Activated B cell treated with CpG ODN at 0.5 μM for 24 hours (primary cell): ENCODE data around the gene CALN1. TPM values are rescaled to one million over a fixed set of nuclear protein-coding genes. Genes with fewer than 3 reads are reported as not detected.

Experiments used
- ATAC-seq: fragments of 200-7000 bp; cut with Tn5 transposase; one replicate; pipeline ENCODE4 v1.10.0; 2021; ENCODE audit warnings: low read depth, mild to moderate bottlenecking, moderate library complexity
- CTCF ChIA-PET: fragments of 350-600 bp; sonication (Branson Sonifier 250); formaldehyde crosslinking; loops from one replicate; lab custom pipeline; 2021; ENCODE audit warnings: antibody characterized with exemption; lab: Charles Lee
- POLR2A ChIA-PET: fragments of 350-600 bp; sonication (Branson Sonifier 250); formaldehyde crosslinking; loops from one replicate; lab custom pipeline; 2021; ENCODE audit warnings: antibody characterized with exemption; lab: Charles Lee
- DNase-seq: peaks from one replicate; pipeline ENCODE4 v3.0.0; 2022
- H3K27ac Mint-ChIP-seq: one replicate; pipeline ENCODE4 v1.8.0; 2020; ENCODE audit warnings: mixed read lengths
- H3K27me3 Mint-ChIP-seq: one replicate; pipeline ENCODE4 v1.8.0; 2021; ENCODE audit warnings: mixed read lengths
- H3K36me3 Mint-ChIP-seq: one replicate; pipeline ENCODE4 v1.8.0; 2021; ENCODE audit warnings: low read depth, mixed read lengths
- H3K4me1 Mint-ChIP-seq: one replicate; pipeline ENCODE4 v1.8.0; 2021; ENCODE audit warnings: mixed read lengths
- H3K4me3 Mint-ChIP-seq: one replicate; pipeline ENCODE4 v1.8.0; 2020; ENCODE audit warnings: mild to moderate bottlenecking, mixed read lengths
- H3K9me3 Mint-ChIP-seq: one replicate; pipeline ENCODE4 v1.8.0; 2020; ENCODE audit warnings: mixed read lengths
- intact Hi-C: fragments of 100-400 bp; cut with micrococcal nuclease; formaldehyde crosslinking; loops from one replicate; pipeline ENCODE4 v1.15.1; 2024
- total RNA-seq: library from RNA; stranded (reverse); gene quantifications from 2 replicates; pipeline ENCODE4 v1.2.3, GENCODE V29; 2022
- TF ChIP-seq, protein P1 (sequence below): fragments of 200-600 bp; IDR thresholded peaks from one replicate; pipeline ENCODE4 v1.8.0; 2022; ENCODE audit warnings: antibody characterized with exemption, mild to moderate bottlenecking

CALN1 gene
- total RNA-seq, 1 donor from 2014 or later = not detected

DNA sequence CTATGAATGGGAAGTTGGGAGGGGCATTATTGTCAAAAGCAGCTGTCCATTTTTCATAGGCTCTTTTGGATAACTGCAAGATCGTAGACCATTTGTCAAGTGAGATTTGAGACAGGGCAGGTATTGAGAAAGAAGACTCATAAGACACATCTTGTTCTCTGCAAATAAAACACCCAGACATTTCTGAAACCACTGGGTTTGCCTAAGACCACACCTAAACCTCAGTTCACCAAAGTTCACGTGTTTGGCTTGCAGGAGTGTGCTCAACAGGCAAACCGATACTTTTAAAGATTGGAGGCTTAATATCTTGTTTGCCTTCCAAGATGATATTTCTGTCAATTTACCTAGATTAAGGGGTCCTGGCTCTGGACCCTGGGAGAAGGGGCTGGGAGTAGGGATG is 628.4 kb downstream of the CALN1 start:
- H3K4me1 Mint-ChIP-seq = no peaks in the 10 kb centered on the region
- no peak overlapping the region for H3K4me3 Mint-ChIP-seq
- ChIA-PET POLR2A (no interaction called here), CTCF (no interaction called here)
- intact Hi-C loops = no loop called here
- no peaks in the 10 kb centered on the region for H3K27me3 Mint-ChIP-seq
- H3K27ac Mint-ChIP-seq = no peak overlapping the region
- DNase-seq (no peak), ATAC-seq (no peak)
- TF ChIP-seq, protein P1, sequence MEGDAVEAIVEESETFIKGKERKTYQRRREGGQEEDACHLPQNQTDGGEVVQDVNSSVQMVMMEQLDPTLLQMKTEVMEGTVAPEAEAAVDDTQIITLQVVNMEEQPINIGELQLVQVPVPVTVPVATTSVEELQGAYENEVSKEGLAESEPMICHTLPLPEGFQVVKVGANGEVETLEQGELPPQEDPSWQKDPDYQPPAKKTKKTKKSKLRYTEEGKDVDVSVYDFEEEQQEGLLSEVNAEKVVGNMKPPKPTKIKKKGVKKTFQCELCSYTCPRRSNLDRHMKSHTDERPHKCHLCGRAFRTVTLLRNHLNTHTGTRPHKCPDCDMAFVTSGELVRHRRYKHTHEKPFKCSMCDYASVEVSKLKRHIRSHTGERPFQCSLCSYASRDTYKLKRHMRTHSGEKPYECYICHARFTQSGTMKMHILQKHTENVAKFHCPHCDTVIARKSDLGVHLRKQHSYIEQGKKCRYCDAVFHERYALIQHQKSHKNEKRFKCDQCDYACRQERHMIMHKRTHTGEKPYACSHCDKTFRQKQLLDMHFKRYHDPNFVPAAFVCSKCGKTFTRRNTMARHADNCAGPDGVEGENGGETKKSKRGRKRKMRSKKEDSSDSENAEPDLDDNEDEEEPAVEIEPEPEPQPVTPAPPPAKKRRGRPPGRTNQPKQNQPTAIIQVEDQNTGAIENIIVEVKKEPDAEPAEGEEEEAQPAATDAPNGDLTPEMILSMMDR = no peak
- H3K9me3 Mint-ChIP-seq = peaks cover 16% of the 10 kb centered on the region
- H3K36me3 Mint-ChIP-seq = no peaks in the 10 kb centered on the region

- ATAC-seq (no peak), DNase-seq (no peak)
- Mint-ChIP-seq H3K27me3 (no peaks in the 10 kb centered on the region), H3K27ac (no peak overlapping the region), H3K36me3 (no peaks in the 10 kb centered on the region), H3K4me3 (no peak overlapping the region), H3K4me1 (no peaks in the 10 kb centered on the region), H3K9me3 (peaks cover 5% of the 10 kb centered on the region)
- CTCF ChIA-PET = no interaction called here
- TF ChIP-seq, protein P1 = no peak
- POLR2A ChIA-PET = no interaction called here
- intact Hi-C loops = no loop called here
Observed at GRCh38 chr7:71782051-71782450, 630.1 kb downstream of the CALN1 start.

GRCh38 chr7:71780282-71780681 is 631.9 kb downstream of the CALN1 start:
- intact Hi-C loops = no loop called here
- TF ChIP-seq, protein P1 = no peak
- ATAC-seq (no peak), DNase-seq (no peak)
- CTCF ChIA-PET = no interaction called here
- Mint-ChIP-seq H3K4me3 (no peak overlapping the region), H3K4me1 (no peaks in the 10 kb centered on the region), H3K27ac (no peak overlapping the region), H3K27me3 (no peaks in the 10 kb centered on the region), H3K36me3 (no peaks in the 10 kb centered on the region), H3K9me3 (peaks cover 1% of the 10 kb centered on the region)
- POLR2A ChIA-PET = no interaction called here

DNA sequence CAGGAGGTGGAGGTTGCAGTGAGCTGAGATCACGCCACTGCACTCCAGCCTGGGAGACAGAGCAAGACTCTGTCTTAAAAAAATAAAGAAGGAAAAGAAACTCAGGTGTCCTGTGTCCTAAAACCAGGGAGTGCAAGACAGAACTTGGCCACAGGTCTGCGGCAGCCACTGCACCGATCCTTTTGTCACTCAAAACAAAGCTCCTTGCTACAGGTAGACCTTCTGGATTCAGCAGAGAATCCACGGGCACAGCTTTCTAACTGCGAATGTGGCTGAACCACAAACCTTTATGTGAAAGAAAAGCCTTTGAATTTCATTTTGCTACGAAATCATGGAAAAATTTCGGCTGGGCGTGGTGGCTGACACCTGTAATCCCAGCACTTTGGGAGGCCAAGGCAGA is 634.9 kb downstream of the CALN1 start:
- Mint-ChIP-seq H3K4me1 (no peaks in the 10 kb centered on the region), H3K4me3 (no peak overlapping the region), H3K36me3 (no peaks in the 10 kb centered on the region), H3K27ac (no peak overlapping the region), H3K27me3 (no peaks in the 10 kb centered on the region), H3K9me3 (peaks cover 1% of the 10 kb centered on the region)
- ChIA-PET POLR2A (no interaction called here), CTCF (no interaction called here)
- intact Hi-C loops = no loop called here
- no peak for ATAC-seq
- no peak for DNase-seq
- TF ChIP-seq, protein P1 = no peak

DNA sequence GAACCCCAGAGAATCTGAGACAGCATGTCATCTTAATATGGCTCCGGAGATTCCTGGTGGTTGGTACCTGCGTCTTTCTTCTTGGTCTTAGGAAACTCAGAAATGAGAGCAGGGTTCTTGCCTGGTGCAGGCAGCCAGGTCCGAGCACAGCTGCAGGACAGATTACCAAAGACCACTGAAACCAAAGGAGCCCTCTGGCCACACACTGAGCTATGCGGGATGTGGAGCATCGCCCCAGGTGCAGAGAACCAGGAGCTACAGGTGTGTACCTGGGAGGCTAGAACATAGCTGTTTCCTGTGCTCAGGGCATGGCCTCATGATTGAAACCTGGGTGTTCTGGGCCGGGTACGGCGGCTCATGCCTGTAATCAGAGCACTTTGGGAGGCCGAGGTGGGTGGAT is 635.4 kb downstream of the CALN1 start:
- CTCF ChIA-PET = no interaction called here
- Mint-ChIP-seq H3K27me3 (no peaks in the 10 kb centered on the region), H3K36me3 (no peaks in the 10 kb centered on the region), H3K4me1 (no peaks in the 10 kb centered on the region), H3K27ac (no peak overlapping the region), H3K4me3 (no peak overlapping the region), H3K9me3 (peaks cover 1% of the 10 kb centered on the region)
- no peak for ATAC-seq
- intact Hi-C loops = no loop called here
- DNase-seq = no peak
- TF ChIP-seq, protein P1 = no peak
- POLR2A ChIA-PET = no interaction called here
